NCI-H187 (cell line): ENCODE measurements around the gene MRGPRG.
"Not testable (repeated sequence)": the region's sequence is repeated elsewhere in the genome, so short reads cannot be mapped to it uniquely, and the experiment has no call there.

Experiments used
- DNase-seq, 2 experiments: peaks; one replicate each; lab custom pipeline; 2025; lab: John Stamatoyannopoulos, UW

MRGPRG gene, protein sequence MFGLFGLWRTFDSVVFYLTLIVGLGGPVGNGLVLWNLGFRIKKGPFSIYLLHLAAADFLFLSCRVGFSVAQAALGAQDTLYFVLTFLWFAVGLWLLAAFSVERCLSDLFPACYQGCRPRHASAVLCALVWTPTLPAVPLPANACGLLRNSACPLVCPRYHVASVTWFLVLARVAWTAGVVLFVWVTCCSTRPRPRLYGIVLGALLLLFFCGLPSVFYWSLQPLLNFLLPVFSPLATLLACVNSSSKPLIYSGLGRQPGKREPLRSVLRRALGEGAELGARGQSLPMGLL

DNA sequence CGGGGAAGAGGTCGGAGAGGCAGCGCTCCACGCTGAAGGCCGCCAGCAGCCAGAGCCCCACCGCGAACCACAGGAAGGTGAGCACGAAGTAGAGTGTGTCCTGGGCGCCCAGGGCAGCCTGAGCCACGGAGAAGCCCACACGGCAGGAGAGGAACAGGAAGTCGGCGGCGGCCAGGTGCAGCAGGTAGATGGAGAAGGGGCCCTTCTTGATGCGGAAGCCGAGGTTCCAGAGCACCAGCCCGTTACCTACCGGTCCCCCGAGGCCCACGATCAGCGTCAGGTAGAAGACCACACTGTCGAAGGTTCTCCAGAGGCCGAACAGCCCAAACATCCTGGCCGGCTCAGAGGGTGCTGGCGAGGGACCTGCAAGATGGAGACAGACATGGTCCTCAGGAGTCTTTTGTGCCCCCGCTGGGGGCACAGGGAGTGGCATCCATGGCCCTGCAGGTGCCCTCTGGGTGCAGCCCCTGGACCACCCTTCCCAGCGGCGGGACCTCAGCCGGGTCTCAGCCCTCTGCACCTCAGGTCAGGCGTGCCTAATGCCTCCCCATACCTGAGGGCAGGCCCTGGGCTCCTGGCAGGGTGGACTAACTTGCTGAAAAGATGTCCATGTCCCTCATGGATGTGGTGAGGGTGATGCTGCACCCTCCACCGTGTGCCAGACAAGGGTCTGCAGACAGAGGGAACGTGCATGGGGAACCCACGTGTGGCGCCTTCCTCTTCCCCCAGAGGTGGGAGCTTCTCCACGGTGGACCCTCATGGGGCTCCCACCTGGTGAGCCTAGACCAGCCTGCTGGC is at the start of gene MRGPRG:
MRGPRG (minus strand) TSS at position 331 of the 798 bp plus-strand sequence; CDS start at position 331, 0 bp downstream.
- no peak for DNase-seq

DNA sequence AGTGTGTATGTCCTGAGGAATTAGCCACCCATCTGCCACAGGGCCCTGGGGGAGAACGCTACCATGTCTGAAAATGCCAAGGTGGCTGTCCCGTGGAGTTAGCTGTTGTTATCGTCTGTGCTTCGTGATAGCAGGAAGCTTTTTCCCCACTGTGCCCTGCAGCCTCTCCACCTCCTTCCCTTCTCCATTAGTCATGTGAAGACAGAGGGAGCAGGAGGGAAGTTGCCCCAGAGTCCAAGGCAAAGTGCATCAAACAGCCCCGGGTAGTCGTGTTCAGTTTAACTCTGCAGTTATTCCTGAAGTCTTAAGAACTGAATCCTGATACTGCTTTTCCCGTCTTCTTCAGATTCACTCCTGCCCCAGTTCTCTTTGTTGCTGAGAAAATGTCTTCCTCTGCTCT is 43.9 kb upstream of the MRGPRG start:
- DNase-seq: not testable (repeated sequence)

DNA sequence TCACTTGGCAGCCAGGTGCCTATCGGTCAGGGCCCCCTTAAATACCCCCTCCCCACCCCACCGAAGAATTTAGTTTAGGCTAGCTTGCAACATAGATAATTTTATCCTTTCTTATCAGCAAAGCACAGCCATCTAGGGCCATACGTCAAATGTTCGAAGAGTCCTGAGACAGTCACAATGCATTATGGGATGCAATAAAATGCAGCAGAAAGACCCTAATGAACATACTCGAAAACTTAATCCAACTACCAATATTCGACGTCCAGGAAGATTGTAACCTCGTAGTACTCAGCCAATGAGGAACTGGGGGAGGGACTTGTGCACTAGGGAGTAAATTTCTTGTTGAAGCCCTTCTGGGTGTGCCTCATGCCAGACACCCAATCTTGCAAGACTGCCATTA is 43.2 kb upstream of the MRGPRG start:
- not testable (repeated sequence) for DNase-seq

DNA sequence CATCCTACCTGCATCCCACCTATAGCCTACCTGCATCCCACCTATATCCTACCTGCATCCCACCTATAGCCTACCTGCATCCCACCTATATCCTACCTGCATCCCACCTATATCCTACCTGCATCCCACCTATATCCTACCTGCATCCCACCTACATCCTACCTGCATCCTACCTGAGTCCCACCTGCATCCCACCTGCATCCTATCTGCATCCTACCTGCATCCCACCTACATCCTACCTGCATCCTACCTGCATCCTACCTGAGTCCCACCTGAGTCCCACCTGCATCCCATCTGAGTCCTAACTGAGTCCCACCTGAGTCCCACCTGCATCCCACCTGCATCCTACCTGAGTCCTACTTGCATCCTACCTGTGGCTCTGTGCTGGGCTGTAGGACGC is 38.9 kb upstream of the MRGPRG start:
- not testable (repeated sequence) for DNase-seq

DNA sequence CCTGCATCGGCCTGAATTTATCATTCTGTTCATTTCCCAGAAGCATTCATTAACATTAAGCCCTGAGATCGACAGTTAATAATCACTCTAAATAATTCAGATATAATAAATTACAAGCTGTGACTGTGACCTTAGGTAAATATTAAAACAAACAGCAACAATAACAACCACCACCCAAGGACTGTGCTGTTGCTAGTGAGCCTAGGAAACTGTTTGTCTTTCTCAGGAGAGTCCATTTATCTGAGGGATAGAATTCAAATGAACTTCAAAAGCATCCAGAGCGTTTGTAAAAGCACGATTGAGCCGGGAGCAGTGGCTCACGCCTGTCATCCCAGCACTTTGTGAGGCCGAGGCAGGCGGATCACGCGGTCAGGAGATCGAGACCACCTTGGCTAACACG is 36.6 kb upstream of the MRGPRG start:
- not testable (repeated sequence) for DNase-seq

DNA sequence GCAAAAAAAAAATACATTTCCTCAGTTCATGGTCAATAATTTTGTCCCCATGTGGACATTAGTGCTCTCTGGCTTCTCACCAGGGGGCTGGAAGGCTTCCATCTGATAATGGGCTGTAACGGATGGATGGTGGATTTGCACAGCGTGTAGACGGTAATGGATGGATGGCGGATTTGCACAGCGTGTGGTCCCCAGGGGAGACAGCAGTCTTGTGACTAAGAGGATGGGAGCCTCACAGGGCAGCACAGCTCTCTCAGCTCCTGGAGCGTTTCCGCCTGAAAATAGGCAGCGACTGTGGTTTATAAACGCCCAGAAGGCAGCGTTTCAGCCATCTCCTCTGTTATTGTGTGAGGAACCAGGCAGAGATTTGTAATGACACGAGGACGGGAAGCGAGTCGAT is 36.2 kb upstream of the MRGPRG start:
- not testable (repeated sequence) for DNase-seq

DNA sequence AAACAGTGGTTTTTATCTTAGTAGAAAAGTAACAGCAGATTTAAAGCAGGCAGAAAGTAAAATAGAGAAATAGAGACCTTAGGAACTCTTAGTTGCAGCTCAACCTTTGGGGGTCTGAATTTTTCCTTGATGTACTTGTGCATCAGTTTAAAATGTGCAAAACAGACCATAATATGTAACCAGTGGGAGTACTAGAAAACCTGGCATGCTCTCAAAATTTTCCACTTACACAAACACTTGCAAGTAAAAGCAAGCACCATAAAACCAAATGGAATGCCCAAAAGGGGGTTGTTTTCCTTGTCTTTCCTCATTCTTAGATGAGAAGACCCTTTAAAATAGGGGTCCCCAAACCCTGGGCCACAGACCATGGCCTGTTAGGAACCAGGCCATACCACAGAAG is 26.5 kb upstream of the MRGPRG start:
- DNase-seq: no peak

DNA sequence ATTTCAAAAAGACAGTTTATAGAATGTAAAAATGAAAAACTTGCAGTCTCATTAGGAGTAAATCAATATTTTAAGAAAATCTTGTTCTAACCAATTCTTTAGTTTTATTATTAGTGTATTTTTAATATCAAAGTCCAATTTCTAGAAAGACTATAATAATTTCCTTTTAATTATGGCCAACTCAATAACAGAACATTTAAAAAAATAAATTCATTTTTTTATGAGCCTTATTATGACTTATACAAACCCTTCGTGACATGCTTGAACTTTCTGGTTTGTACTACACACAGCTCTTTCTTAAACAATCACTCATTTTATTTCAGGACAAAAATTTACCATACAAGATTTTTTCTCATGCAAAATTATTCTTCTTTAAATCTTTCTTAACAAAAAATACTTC is 25.3 kb upstream of the MRGPRG start:
- DNase-seq: no peak

DNA sequence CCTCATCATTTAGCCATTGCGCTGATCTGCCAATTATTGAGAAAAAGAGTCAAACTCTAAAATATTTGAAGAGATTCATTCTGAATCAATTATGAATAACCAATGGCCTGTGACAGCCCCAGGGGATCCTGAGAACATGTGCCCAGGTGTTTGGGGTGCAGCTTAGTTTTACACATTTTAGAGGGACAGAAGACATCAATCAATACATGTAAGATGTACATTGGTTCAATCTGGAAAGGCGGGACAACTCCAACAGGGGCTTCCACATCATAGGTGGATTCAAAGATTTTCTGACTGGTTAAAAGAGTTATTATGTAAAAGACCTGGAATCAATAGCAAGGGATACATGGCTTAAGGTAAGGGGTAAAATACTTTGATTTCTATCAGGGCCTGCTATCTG is 18.5 kb upstream of the MRGPRG start:
- no peak for DNase-seq

DNA sequence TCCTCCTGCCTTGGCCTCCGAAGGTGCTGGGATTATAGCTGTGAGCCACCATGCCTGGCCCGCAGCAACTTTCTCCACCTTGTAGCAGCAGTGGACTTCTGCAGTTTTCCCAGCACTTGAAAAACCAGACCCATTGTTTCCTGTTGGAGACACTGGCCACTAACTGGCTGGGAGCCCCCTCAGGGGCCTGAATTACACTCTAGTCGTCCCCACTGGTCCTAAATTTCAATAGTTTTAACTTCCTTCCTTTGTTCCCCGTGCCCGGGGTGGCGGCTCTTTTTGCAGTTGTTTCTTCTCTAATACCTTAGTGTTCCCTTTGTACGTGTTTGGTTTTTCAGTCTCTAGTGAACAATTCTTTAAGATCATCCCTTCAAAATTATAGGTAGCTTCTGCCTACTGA is 16.2 kb upstream of the MRGPRG start:
- DNase-seq: no peak

DNA sequence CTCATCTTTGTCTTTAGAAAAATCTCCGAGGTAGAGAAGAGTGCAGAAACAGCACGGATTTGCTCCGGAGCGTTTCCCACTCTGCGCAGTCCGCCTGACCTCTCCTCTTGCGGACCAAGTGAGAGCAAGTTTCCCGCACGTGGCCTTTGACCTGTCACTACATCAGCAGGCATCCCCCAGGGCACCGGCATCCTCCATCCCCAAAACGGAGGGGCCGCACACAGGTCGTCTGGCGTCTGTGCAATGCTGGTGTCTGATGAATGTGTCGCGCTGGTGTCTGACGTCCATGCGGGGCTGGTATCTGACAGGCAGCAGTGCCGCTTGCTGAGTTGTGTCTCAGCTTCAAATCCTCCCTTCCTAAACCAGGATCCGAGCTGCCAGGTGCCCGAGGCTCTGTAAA is 14.3 kb upstream of the MRGPRG start:
- no peak for DNase-seq

DNA sequence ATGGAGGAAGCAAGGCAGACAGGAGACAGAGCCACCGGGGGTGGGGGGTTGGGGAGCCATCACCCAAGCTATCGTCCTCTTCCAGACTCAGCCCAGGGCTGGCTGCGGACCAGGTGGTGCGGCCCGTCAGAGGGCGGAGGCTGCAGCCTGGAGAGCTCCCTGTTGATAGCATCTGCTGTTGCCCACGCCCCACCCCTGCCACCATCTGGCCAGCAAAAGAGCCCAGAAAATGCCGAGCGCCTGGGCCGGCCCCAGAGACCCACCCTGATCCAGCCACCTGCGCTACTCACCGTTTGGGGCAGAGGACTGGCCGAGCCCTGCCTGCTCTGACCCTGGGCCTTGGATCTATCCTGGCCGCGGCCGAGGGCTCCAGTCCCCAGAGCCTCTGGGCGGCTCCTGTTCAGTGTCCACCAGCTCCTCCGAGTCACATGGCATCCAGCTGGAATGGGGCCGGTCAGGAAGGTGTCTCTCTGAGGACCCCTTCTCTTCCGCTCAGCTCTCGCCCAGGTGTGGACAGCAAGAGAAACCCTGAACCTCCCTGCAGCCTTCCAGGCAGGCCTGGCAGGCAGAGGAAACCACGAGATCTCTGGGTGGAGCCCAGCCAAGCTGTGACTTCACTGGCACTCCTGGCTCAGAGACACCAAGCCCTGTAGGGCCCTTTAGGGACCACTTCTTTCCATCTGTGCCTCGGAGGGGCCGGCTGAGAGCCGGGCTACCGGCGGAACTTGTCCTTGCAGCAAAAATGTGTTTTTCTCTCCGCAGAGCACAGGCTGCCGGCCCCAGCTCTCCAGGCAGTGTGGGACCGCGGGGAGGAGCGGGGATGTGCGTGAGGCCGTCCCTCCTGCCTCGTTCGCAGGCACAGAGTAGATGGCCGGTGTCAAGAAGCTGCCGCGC is 13.5 kb upstream of the MRGPRG start, which contains the start of gene MRGPRE:
MRGPRE (minus strand) TSS at position 567 of the 894 bp plus-strand sequence. CDS start 3,618 bp downstream, outside the sequence.
- peak; percentile 82 to 84 for DNase-seq

DNA sequence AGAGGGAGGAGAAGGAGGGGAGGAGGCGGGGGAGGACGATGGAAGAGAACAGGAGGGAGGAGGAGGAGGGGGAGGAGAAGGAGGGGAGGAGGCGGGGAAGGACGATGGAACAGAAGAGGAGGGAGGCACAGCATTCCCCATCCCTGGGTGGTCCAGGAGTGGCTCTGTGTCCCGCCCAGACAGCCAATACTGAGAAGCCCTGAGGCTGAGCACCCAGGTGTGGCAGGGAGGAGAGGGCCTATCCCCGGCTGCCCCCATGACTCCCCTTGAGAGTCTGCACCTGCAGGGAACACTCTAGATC is 12.9 kb upstream of the MRGPRG start:
- no peak for DNase-seq

DNA sequence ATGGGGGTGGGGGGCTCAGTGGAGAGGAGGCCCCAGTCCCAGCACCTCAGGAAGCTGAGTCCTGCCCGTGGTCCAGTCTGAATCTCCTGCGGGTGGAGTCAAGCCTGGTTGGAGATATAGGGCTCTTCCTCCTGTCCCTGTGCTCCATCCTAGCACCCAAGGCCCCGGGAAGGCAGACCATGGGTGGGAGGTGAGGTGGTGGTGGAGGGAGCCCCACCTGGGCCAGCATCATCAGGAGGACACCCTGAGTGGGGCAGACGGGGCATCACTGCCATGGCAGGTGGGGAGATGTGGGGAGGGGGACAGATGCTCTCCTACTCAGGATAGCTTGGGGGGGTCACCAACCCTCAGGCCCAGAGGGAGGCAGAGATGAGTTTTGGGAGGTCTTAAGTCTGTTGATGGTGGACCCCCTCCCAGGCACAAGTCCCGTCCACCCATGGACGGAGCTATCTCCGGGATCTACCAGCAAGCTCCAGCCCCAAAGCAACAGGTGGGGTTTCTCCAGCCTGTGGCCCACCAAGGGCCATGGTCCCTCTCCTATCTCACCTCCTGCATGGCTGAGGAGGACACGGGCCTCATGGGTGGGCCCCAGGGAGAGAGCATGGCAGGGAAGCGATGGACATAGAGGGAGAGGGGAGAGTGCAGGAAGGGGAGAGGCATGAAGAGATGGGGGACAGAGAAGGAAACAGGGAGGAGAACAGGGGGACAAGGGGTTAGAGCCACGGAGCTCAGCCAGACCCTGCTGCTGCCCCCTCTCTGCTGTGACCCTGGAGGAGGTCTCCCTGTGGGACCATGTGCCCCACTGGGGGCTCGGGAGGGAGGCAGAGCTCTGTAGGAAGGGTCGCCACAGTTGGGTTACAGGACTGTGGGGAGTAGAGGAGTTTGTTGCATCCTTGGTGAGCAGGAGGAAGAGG is 12.3 kb upstream of the MRGPRG start:
- DNase-seq: no peak

DNA sequence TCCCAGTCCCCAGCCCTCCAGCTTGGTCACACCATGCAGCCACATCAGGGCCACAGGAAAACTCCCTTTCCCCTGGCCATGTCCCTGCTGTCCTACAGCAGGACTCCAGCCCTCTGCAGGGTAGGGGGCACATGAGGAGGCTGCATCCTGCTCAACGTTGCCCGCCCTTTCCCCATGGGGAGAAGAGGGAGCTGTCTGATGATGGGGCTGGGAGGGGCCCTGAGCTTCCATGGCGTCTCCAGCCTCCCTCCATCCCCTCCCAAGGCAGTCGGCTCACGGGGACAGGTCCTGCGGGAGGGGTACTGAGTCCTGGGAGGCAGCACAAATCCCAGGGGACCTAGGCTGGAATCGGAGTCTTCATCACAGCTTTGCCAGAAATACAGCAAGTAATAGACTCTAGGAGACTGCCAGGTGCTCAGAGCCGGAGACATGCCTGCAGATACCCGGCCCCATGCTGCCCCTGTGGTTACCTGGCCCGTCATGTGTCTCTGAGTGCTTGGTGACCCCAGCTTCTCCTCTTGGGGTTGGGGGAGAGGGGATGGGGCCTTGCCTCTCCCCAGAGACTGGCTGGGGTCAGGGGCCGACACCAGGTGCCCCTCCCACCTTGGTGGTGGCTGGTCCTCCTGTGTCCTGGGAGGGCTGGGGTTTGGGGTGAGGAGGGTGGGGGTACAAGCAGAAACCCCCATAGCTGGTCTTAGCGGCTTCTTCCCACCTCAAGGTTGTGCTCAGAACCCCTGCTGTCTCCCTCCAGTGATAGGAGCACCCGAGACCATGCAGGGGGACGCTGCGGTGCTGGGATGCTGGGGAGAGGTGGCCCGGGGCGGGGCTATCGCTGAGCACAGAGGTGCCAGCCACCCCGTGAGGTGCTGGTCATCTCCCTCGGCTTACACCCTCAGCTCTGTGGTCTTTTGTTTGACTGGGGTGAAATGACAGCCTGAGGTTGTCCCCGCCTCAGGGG is 11.3 kb upstream of the MRGPRG start:
- no peak for DNase-seq

DNA sequence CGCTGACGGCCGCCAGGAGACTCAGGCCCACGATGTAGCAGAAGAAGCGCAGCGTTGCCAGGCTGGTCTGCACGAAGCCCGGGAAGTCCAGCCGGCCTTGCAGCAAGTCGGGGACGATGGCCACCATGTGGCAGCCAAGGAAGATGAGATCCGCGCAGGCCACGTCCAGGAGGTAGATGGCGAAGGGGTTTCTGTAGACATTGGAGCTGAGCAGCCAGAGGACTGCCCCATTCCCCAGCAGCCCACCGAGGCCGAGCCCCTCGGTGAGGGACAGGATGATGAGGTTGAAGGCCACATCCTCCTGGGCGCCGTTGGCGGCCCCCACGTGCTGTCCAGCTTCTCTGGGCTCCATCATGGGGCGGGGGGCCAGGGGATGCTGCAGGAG is 9.8 kb upstream of the MRGPRG start:
- DNase-seq: no peak

DNA sequence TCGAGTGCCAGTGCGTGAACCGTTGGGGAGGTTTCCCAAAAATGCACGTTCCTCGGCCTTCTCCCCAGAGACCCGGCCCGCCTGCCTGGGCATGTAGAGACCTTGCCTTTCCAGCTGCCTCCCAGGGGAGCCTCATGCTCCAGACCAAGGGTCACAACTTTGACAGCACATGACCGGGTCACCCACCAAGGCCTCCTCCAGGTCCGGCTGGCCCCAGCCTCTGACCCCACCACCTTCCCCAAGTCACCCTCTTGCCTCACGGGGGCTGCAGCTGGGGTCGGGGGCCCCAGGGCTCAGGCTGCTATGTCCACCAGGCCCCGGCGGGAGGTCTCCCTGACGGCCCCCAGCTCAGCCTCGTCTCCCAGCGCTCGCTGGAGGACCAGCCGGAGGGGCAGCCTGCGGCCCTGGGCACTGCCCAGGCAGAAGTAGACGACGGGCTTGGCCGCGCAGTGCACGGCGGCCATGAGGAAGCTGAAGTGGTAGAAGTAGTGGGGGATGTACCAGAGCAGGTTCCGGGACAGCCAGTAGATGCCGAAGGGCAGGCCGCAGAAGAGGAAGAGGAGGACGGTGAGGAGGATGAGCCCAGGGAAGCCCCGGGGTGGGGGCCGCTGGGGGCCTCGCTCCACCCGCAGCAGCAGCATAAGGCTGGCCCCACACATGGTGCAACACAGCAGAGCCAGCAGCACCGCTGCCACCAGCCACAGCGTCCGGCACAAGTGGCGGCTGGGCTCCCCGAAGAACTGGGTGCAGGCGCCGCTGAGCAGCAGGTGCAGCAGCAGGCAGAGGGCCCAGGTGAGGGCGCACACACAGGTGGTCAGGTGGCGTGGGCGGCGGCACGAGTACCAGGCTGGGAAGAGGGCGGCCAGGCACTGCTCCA is 9.2 kb upstream of the MRGPRG start:
- DNase-seq: no peak

DNA sequence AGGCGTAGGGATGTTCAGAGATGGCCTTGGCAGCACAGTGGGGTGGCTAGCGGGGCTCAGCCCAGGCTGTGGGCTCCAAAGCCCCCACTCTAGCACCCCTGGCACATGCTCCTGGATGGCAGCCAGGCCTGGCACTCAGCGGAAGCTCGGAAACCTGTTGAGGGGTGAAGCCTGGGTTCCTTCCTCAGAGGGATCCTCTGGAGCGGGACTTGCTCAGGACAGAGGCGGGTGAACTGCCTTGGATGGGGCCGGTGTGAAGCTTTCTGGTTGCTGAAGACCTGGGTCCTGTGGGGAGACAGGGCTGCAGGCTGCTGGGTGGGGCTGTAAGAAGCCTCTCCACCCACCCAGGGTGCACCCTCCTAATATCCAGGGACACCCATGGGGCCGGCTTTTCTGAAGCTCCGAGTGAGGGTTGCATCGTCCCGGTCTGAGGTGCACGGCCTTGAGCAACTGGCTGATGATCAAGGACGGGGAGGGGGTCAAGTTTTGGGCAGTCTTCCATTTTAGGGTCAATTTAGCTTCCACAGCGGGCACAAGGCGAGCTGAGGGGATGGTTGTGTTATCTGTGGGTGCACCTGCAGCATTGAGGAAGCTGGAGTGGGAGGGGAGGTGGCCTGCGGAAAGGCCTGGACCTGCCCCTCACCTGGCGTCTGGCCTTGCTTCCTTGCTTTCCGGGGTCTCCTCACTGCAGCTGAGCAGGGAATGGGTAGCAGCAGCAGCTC is 8.4 kb upstream of the MRGPRG start:
- no peak for DNase-seq
